Measurements from ENCODE around the gene NLRP13. TPM values are rescaled to one million over a fixed set of nuclear protein-coding genes. Genes with fewer than 3 reads are reported as not detected.

NLRP13 gene
- total and polyA plus RNA-seq, 2 of the 8 experiments (the other 6 are each of a cell fraction or from before 2014, with no cell fraction given), result not detected

GRCh38 chr19:55877211-55877610, 54.9 kb downstream of the NLRP13 start (continued):
- TF ChIP-seq CHD7 (IDR thresholded peaks at IDR 0.05; ENCODE audit: insufficient replicate concordance, low read length), result no peak
- no peak for TF ChIP-seq MAFK (IDR thresholded peaks at IDR 0.05; ENCODE audit: low read depth, low read length)
- no peak for TF ChIP-seq CEBPB (IDR thresholded peaks at IDR 0.05; ENCODE audit: low read depth, low read length)
- no peak for TF ChIP-seq RFX5 (IDR thresholded peaks at IDR 0.05; ENCODE audit: borderline replicate concordance, low read depth, low read length)
- TF ChIP-seq NRF1 (IDR thresholded peaks at IDR 0.05; ENCODE audit: low read depth, low read length), result no peak
- no peak for TF ChIP-seq TBP (IDR thresholded peaks at IDR 0.05; ENCODE audit: low read depth, low read length)
- no peak for TF ChIP-seq EP300 (IDR thresholded peaks at IDR 0.05; ENCODE audit: borderline replicate concordance in 1 of 2, low read depth in 2 of 2, low read length in 2 of 2)
- no peak for TF ChIP-seq MAX (IDR thresholded peaks at IDR 0.05)

Measured in H1 (cell line).